Fibroblast of villous mesenchyme (primary cell): ENCODE results near the gene DNPEP. TPM values are rescaled to one million over a fixed set of nuclear protein-coding genes. Genes with fewer than 3 reads are reported as not detected.

Source experiments
- DNase-seq: peaks from one replicate; pipeline ENCODE4 v3.0.0-alpha.2; 2010; ENCODE audit warnings: low read depth
- H3K4me3 ChIP-seq: 2 replicates; pipeline ENCODE4 v1.5.1; 2011; ENCODE audit warnings: low read depth, mild to moderate bottlenecking, low read length
- CTCF ChIP-seq: IDR thresholded peaks from 2 replicates; pipeline ENCODE4 v1.5.1; 2012; ENCODE audit warnings: low read depth, mild to moderate bottlenecking, low read length; ENCODE audit not compliant: insufficient read depth
- total RNA-seq: library from RNA; depleted of rRNA; stranded (reverse); fragments of >200 nt; gene quantifications from 2 replicates; pipeline ENCODE4 v1.2.3, GENCODE V29; 2012

Gene DNPEP
- total RNA-seq, 1 donor, result 64.8 TPM

- DNase-seq, result no peak
- no peak overlapping the region for H3K4me3 ChIP-seq
- no peak for TF ChIP-seq CTCF
Observed at GRCh38 chr2:219392754-219393153, 5.0 kb upstream of the DNPEP start.

DNA sequence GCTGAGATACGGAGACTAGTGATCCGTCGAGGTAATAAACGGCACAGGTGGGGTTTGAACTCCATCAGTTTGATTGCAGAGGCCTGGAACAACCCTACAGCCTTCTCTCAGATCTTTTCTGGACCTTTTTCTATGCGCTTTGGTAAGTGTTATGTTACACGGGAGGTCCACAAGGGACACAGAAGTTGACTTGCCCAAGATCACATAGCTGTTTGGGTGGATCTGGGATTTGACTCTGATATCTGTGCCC is 1.1 kb upstream of the DNPEP start:
- peak overlapping the region; percentile 43 for H3K4me3 ChIP-seq
- TF ChIP-seq CTCF, result no peak
- DNase-seq, result no peak

DNA sequence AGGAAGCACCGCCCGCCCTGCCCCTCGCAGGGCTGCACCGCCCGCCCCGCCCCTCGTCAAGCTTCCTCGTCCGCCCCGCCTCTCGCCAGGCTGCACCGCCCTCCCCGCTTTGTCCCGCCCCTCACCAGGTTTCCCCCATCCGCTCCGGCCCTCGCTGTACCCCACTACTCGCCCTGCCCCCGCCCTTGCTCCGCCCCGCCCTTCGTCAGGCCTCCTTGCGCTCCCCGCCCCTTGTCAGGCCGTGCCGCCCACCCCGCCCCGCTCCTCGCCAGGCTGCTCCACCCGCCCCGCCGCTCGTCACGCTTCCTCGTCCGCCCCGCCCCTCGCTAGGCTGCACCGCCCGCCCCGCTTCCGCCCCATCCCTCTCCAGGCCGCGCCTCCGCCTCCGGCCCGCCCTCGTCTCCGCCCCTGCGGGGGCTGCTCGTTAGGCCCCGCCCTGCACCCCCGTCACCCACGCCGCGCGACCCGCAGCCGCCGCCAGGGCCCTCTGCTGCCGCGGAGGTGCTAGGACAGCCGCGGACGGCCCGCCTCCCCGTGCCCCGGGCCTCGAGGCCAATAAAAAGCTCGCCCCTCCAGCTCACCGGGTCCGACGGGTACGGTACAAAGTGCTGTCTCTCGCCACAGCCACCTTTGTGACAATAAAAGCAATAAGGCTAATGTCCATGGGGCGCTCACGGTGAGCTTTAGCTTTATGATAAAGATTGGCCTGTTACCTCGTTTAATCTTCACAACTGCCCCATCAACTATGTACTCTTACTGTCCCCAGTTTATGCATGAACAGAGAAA is 602 bp upstream of the DNPEP start:
- H3K4me3 ChIP-seq, result peak overlapping the region; percentile 43
- peak; percentile 59 for TF ChIP-seq CTCF
- DNase-seq, result peak; percentile 98

- no peak for TF ChIP-seq CTCF
- H3K4me3 ChIP-seq, result peak overlapping the region; percentile 86
- DNase-seq, result no peak
Observed at GRCh38 chr2:219386532-219387280, 1.0 kb downstream of the DNPEP start.

- H3K4me3 ChIP-seq, result peak overlapping the region; percentile 86
- TF ChIP-seq CTCF, result no peak
- no peak for DNase-seq
Observed at GRCh38 chr2:219385958-219386520, 1.7 kb downstream of the DNPEP start.

DNA sequence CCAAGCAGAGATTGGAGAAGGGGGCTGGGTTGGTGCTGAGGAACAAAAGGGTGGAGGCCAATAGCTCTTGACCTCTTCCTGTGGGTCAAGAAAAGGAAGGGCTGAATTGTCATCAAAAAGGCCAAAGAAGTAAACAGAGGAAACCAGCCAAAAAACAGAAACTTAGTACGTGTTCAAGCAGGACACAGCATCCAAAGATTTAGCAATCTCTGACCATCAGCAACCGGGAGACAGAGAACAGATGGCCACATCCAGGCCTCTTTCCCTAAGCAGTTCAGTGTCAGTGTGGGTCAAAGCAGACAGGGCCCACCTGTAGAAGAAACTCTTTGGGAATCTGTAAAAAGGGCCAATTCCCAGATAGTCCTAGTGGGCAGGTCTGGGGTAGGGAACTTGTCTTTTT is 2.9 kb downstream of the DNPEP start:
- H3K4me3 ChIP-seq, result no peak overlapping the region
- TF ChIP-seq CTCF, result no peak
- peak; percentile 91 for DNase-seq
